NOMO-1 treated with DMSO at 0.1 percent for 48 hours (cell line): ENCODE measurements around the gene TENM4.

Experiments
- DNase-seq: peaks from one replicate; lab custom pipeline; 2025; ENCODE audit not compliant: unreplicated experiment; lab: John Stamatoyannopoulos, UW

Gene TENM4

GRCh38 chr11:79035881-79036280 is 404.9 kb downstream of the TENM4 start:
- DNase-seq, result no peak

- no peak for DNase-seq
These were observed 407.0 kb downstream of the TENM4 start for GRCh38 chr11:79033833-79034232.

- DNase-seq, result no peak
These were observed 410.4 kb downstream of the TENM4 start for GRCh38 chr11:79030448-79030847.

- DNase-seq, result peak; percentile 41
These were observed 412.6 kb downstream of the TENM4 start for GRCh38 chr11:79028225-79028624.

- DNase-seq, result peak; percentile 68
These were observed 413.9 kb downstream of the TENM4 start for GRCh38 chr11:79026803-79027445.

GRCh38 chr11:79025622-79026021 is 415.2 kb downstream of the TENM4 start:
- no peak for DNase-seq

- no peak for DNase-seq
These were observed 415.7 kb downstream of the TENM4 start for GRCh38 chr11:79025097-79025496.

- no peak for DNase-seq
These were observed 418.6 kb downstream of the TENM4 start for GRCh38 chr11:79022265-79022664.

GRCh38 chr11:79021601-79022000 is 419.2 kb downstream of the TENM4 start:
- DNase-seq, result no peak

- no peak for DNase-seq
These were observed 420.9 kb downstream of the TENM4 start for GRCh38 chr11:79019975-79020374.

GRCh38 chr11:79019277-79019676 is 421.6 kb downstream of the TENM4 start:
- no peak for DNase-seq

- DNase-seq, result no peak
These were observed 422.4 kb downstream of the TENM4 start for GRCh38 chr11:79018371-79018849.

GRCh38 chr11:79017811-79018210 is 423.0 kb downstream of the TENM4 start:
- no peak for DNase-seq

- no peak for DNase-seq
These were observed 427.3 kb downstream of the TENM4 start for GRCh38 chr11:79013509-79013908.

GRCh38 chr11:79011357-79011756 is 429.5 kb downstream of the TENM4 start:
- DNase-seq, result no peak

GRCh38 chr11:79007771-79008402 is 432.9 kb downstream of the TENM4 start:
- no peak for DNase-seq

- DNase-seq, result no peak
These were observed 434.0 kb downstream of the TENM4 start for GRCh38 chr11:79006854-79007253.

GRCh38 chr11:78996007-78996406 is 444.8 kb downstream of the TENM4 start:
- DNase-seq, result no peak

GRCh38 chr11:78995171-78995570 is 445.7 kb downstream of the TENM4 start:
- no peak for DNase-seq

- DNase-seq, result no peak
These were observed 446.9 kb downstream of the TENM4 start for GRCh38 chr11:78993802-78994430.

- DNase-seq, result no peak
These were observed 449.1 kb downstream of the TENM4 start for GRCh38 chr11:78991681-78992080.

GRCh38 chr11:78990261-78990660 is 450.6 kb downstream of the TENM4 start:
- DNase-seq, result no peak
